Stimulated activated CD4-positive, alpha-beta T cell treated with anti-CD3 and anti-CD28 coated beads, Interleukin-1b, Interleukin-23, amount 100 ng/mL, for 48 hours (primary cell): ENCODE data around the gene GALNT9.

Experiments used
- DNase-seq: peaks from one replicate; pipeline ENCODE4 v3.0.0-alpha.2; 2020

GALNT9 gene

GRCh38 chr12:132194556-132194955 lies 134.8 kb downstream of the GALNT9 start:
- no peak for DNase-seq

- DNase-seq: peak; percentile 33
These were observed 135.3 kb downstream of the GALNT9 start for GRCh38 chr12:132194056-132194455.

GRCh38 chr12:132191715-132192553 lies 137.5 kb downstream of the GALNT9 start:
- DNase-seq: no peak

- no peak for DNase-seq
These were observed 138.4 kb downstream of the GALNT9 start for GRCh38 chr12:132190834-132191500.

- no peak for DNase-seq
These were observed 139.2 kb downstream of the GALNT9 start for GRCh38 chr12:132190012-132190755.

- DNase-seq: peak; percentile 93
These were observed 139.9 kb downstream of the GALNT9 start for GRCh38 chr12:132189378-132190011.

DNA sequence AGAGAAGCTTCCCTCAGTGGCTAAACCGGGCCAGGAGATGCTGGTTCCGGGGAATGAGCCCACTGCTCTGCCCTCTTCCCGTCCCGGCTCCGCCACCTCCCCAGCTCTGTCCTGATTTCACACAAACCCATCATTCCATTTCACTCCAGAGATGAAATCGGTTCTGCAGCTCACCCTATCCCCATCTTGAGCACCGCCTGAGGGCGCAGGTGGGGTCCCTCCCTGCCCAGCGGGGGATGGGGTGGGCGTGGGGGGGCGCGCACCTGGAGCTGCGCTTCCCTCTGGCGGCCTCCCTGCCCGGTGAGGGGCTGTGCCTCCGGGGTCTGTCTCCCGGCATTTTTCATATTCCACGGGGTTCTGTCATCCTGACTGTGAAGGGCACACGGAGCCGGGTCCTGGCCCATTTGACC lies 140.5 kb downstream of the GALNT9 start:
- no peak for DNase-seq

DNA sequence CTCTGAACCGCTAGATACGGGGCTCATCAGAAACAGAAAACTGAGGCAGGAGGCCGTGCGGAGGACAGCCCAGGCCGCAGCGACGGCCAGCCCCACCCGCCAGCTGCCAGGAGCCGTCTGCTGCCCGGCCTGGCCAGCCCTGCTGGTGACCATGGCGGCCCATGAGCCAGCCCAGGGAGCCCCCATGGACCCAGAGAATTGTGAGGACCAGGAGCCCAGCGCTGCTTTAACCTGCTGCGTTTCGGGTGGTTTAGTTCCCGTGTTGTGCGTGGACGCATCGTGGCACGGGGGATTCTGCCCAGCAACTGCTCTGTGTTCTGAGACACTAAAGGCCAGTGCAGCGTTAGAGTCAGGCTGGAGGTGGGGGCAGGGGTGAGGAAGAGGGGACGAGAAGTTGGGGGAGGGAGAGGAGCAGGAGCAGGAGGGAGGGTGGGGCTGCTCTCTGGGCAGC lies 140.9 kb downstream of the GALNT9 start:
- no peak for DNase-seq

- DNase-seq: no peak
These were observed 141.5 kb downstream of the GALNT9 start for GRCh38 chr12:132187646-132188450.

- DNase-seq: no peak
These were observed 142.3 kb downstream of the GALNT9 start for GRCh38 chr12:132186857-132187620.

- DNase-seq: no peak
These were observed 143.1 kb downstream of the GALNT9 start for GRCh38 chr12:132186208-132186856.

- DNase-seq: no peak
These were observed 143.7 kb downstream of the GALNT9 start for GRCh38 chr12:132185705-132186104.

DNA sequence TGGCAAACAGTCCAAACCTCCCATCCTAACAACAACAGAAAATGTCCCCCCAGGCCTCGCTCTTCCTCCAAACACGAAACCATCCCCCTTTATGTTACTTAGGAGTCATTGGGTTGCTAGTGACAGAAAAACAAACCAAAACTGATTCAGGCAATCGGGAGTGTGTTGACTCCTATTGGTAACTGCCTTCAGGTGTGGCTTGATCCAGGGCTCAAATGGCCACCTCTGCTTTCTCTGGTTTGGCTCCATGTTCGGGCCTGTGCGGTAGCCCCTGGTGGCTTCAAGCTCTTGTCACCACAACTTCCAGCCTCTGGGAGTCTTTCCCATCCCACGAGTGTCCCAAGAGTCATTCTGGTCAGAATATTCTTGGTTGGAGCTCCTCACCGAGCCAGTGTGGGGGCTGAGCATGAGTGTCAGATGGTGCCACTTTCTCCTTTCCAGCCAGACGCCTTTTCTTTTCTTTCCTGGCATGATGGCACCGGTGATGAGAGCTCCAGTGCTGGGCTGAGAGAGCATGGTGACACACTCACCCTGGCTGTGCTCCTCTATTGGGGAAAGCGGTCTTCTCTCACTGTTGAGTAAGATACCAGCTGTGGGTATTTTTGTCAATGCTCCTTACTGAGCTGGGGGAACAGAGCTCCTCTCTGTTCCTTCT lies 146.6 kb downstream of the GALNT9 start:
- DNase-seq: no peak

DNA sequence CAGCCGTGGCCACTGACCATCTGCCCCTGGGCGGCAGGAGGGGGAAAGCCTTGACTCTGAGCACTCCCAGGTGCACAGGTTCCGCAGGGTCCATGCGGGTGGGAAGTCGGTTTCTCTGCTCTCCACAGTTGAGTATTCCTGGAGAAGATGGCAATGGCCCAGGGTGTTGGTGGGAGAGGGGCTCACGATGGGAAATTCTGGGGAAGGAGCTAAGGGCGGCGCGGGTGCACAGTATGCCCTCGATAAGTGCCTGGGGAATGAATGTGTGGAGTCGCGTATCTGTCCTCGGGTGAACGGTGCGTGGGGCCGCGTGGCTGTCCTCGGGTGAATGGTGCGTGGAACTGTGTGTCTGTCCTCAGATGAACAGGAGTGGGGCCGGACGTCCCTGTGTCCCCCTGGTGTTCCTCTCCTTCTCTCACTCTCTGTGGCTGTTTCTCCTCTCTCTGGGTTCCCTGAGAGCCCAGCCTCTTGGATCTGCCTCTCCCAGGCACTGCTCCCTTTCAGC lies 147.1 kb downstream of the GALNT9 start:
- DNase-seq: no peak

GRCh38 chr12:132181570-132182200 lies 147.7 kb downstream of the GALNT9 start:
- DNase-seq: no peak

DNA sequence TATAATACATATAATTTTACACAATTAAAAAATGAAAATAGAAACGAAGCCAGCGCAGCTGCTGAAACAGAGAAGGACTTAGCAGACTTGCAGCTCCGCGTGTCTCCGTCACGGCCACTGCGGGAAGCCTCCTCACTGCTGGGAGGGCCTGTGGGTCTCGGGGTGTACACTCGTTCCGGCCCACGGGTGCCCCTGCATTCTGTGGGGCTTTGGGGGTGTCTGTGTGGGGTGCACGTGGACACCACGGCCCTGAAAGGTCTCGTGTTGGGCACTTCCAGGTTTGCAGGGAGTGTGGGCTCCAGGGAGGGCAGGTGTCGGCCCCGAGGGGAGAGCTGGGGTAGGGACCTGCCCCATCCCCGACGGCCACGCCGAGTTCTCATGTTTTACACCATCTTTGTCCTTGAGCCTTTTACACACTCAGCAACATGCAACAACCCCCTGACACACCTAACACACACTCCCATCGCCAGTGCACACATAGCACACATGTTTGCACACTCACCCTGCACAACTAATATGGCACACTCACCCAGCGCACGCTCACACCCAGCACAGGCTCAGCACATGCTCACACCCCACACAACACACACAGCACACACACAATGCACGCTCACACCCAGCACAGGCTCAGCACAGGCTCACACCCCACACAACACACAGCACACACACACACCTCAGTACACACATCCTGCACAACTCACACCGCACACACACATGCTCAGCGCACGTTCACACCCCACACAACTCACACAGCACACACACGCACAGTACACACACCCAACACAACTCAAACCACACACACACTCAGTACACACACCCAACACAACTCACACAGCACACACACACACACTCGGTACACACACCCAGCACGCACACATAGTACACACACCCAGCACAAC lies 148.5 kb downstream of the GALNT9 start:
- DNase-seq: no peak

DNA sequence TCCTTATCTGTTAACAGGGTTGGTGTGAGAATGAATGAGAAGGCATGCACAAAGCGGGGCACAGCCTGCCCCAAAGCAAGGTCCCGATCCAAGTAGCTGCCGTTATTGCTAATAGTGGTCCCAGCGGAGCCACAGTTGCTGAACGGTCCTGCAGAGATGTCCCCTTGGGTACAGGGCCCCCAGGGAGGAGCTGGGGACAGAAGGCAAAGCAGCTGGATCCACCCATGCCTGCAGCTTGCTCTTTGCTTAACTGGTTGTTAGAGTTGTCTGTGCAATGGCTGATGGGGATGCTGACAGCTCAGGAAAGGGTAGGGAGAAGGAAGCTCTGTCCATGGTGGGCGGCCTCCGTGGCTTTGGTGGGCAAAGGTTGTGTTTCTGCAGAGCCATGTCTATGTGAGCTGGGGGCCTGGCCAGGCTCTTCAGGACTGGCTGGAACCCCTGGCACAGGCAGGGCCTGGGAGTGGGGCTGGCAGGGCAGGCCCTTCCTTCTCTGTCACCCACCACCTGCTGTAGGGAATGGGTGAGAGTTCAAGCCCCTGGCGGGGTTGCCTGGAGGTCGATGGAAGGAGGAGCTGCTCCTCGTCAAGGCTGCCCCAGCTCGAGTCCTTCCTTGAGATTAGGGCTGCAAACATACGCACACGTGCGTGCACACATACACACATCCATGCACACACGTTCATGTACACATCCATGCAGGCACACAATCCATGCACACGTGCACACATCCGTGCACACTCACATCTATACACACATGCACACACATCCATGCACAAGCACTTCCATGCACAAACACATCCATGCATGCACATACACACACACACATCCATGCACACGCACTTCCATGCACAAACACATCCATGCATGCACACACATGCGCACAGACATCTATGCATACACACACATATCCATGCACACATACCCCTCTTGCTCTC lies 149.7 kb downstream of the GALNT9 start:
- no peak for DNase-seq
